Measurements from ENCODE around the gene C1QTNF4. TPM values are rescaled to one million over a fixed set of nuclear protein-coding genes. Genes with fewer than 3 reads are reported as not detected.

The C1QTNF4 gene
- total RNA-seq, 4 donors from 2014 or later: 1.2 to 4.4 TPM; not detected in 2

DNA sequence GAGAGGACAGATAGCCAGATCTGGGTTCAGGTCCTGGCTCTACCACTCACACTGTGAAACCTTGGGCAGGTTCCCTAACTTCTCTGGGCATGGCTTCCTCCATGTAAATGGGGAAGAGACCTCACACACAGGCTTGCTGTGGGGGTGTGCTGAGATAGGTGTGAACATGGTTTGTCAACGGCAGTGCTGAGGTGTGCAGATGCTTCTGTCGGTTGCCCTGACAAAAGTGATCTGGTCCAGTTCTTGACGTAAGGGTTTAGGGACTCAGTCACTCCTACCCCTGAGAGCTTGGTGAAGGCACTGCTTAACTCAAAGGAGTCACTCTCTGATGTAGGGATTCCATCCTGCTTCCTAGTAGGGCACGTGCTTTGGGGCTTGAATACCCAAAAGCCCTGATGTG lies 2.0 kb downstream of the C1QTNF4 start:
- no peaks in the 10 kb centered on the region for H3K36me3 ChIP-seq
- H3K4me3 ChIP-seq: no peak overlapping the region
- no peak for DNase-seq
- H3K9me3 ChIP-seq: no peaks in the 10 kb centered on the region
- H3K27me3 ChIP-seq: peaks cover 0 to 17% of the 10 kb centered on the region in 2 donors
- no peak overlapping the region for H3K27ac ChIP-seq
- H3K4me1 ChIP-seq: peaks cover 0 to 13% (median 7%) of the 10 kb centered on the region in 4 donors
- TF ChIP-seq, protein P1, sequence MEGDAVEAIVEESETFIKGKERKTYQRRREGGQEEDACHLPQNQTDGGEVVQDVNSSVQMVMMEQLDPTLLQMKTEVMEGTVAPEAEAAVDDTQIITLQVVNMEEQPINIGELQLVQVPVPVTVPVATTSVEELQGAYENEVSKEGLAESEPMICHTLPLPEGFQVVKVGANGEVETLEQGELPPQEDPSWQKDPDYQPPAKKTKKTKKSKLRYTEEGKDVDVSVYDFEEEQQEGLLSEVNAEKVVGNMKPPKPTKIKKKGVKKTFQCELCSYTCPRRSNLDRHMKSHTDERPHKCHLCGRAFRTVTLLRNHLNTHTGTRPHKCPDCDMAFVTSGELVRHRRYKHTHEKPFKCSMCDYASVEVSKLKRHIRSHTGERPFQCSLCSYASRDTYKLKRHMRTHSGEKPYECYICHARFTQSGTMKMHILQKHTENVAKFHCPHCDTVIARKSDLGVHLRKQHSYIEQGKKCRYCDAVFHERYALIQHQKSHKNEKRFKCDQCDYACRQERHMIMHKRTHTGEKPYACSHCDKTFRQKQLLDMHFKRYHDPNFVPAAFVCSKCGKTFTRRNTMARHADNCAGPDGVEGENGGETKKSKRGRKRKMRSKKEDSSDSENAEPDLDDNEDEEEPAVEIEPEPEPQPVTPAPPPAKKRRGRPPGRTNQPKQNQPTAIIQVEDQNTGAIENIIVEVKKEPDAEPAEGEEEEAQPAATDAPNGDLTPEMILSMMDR (IDR thresholded peaks at IDR 0.05): no peak
- no peak for TF ChIP-seq POLR2A (IDR thresholded peaks at IDR 0.05)

DNA sequence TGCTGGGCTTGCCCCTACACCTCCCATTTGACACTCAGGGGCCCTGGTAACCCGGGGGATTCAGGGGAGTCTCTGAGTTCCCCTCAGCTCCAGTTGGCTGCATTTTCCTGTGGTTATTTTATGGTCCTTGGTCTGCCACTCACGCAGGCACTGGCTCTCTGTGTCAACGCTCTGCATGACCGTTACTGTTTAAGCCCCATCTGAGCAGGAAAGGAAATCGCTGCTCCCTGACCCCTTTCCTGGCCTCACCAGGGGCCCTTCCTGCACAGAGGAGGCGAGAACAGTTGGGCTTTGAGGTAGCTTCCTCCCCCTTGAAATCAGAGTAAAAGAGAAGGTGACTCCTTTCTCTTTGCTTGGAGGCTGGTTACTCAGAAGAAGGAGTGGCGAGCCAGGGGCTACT lies 2.4 kb downstream of the C1QTNF4 start:
- no peaks in the 10 kb centered on the region for H3K9me3 ChIP-seq
- no peaks in the 10 kb centered on the region for H3K36me3 ChIP-seq
- no peak overlapping the region for H3K4me3 ChIP-seq
- H3K27me3 ChIP-seq: peaks cover 0 to 17% of the 10 kb centered on the region in 2 donors
- peaks cover 0 to 13% (median 7%) of the 10 kb centered on the region in 4 donors for H3K4me1 ChIP-seq
- DNase-seq: no peak
- TF ChIP-seq POLR2A (IDR thresholded peaks at IDR 0.05): no peak
- TF ChIP-seq, protein P1 (IDR thresholded peaks at IDR 0.05): no peak
- H3K27ac ChIP-seq: no peak overlapping the region

DNA sequence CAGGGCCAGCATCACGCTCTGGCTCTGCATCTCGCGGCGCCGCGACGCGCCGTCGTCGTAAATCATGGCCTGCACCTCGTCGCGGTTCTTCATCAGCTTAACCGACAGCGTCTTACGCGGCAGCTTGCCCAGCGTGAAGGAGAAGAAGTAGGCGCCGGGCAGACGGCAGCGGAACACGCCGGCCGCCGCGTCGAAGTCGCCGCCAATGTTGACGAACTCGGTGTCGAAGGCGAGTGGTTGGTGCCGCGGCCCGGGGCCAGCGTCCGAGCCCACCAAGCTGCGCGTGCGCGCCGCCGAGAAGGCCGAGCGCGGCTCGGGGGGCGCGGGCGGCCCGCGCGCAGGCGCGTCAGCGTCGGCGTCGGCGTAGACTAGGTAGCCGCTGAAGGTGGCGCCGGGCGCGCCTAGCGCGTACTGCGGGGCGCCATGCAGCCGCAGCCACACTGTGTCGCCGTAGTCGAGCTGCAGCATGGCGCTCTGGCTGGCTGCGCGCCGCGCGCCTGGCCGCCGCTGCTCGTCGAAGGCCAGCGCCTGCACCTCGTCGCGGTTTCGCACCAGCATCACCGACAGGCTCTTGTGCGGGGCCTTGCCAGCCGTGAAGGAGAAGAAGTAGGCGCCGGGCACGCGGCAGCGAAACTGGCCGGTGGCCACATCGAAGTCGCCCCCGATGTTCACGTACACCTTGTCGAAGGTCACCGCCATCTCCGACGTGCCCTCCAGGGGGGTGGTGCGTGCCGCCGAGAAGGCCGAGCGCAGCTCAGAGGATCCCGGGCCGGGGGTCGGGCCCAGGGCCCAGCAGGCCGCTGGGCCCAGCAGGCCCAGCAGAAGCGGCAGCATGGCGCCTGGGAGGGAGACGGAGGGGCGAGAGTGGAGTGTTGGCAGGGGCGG lies 4.0 kb downstream of the C1QTNF4 start:
- no peak for TF ChIP-seq POLR2A (IDR thresholded peaks at IDR 0.05)
- TF ChIP-seq, protein P1 (IDR thresholded peaks at IDR 0.05): no peak
- Histone ChIP-seq H3K9me3 (no peaks in the 10 kb centered on the region), H3K27ac (no peak overlapping the region), H3K27me3 (peaks cover 0 to 17% of the 10 kb centered on the region in 2 donors), H3K36me3 (no peaks in the 10 kb centered on the region), H3K4me1 (peaks cover 0 to 13% (median 7%) of the 10 kb centered on the region in 4 donors), H3K4me3 (peak overlapping the region in 2 of 4 donors; percentile 37 to 46)
- no peak for DNase-seq

DNA sequence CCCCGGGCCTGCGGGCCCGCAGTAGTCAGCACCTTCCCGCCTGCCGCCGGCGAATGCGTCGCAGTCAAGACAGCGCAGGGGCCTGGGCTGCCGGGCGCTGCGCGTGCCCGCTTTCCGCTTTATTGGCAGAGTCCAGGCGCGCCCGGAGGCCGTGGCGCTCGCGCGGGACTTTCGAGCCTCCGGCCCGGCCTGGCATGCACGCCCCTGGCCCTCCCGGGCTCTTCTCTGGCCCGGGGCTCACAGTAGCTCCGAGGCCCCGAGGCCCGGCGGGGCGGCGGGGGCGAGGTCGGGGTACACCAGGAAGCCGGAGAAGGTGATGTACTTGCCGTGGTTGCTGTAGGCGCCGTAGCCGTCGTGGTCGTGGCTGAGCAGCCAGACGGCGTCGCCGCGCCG lies 4.6 kb downstream of the C1QTNF4 start:
- no peak overlapping the region for H3K27ac ChIP-seq
- DNase-seq: no peak
- TF ChIP-seq, protein P1 (IDR thresholded peaks at IDR 0.05): no peak
- no peak for TF ChIP-seq POLR2A (IDR thresholded peaks at IDR 0.05)
- peaks cover 0 to 6% (median 0%) of the 10 kb centered on the region in 3 donors for H3K36me3 ChIP-seq
- H3K9me3 ChIP-seq: no peaks in the 10 kb centered on the region
- peaks cover 0 to 13% (median 7%) of the 10 kb centered on the region in 4 donors for H3K4me1 ChIP-seq
- peaks cover 0 to 16% of the 10 kb centered on the region in 2 donors for H3K27me3 ChIP-seq
- H3K4me3 ChIP-seq: peak overlapping the region in 2 of 4 donors; percentile 37 to 46

DNA sequence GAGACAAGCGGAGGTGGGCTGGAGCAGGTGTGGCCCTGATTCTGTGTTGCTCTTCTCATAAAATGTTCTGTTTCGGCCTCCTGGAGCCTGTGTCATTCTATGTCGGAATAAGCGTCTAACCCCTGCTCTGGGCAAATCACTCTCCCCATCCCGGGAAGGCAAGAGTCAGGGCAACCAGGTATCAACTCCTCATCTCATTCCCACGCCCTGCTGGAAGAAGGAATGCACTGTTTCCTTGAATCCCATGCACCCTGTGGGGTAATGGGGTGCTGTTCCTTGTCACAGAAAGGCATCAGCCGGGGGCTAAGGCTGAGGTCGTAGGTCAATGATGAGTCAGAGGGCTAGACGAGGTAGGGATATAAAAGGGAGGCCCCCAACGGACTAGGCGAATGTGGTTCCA lies 5.1 kb downstream of the C1QTNF4 start:
- Histone ChIP-seq H3K9me3 (no peaks in the 10 kb centered on the region), H3K27ac (no peak overlapping the region), H3K27me3 (peaks cover 0 to 12% of the 10 kb centered on the region in 2 donors), H3K4me1 (peaks cover 0 to 9% (median 4%) of the 10 kb centered on the region in 4 donors), H3K36me3 (peaks cover 0 to 11% (median 0%) of the 10 kb centered on the region in 3 donors), H3K4me3 (peak overlapping the region in 1 of 4 donors; percentile 37)
- no peak for DNase-seq
- TF ChIP-seq, protein P1 (IDR thresholded peaks at IDR 0.05): no peak
- no peak for TF ChIP-seq POLR2A (IDR thresholded peaks at IDR 0.05)

All from Peyer's patch (tissue), 4 donors.